Stimulated activated naive CD8-positive, alpha-beta T cell treated with anti-CD3 and anti-CD28 coated beads, Interleukin-15, Interleukin-2, amounts not matched to agents 100 ng/mL and 50 ng/mL, for 24 hours (primary cell): ENCODE data around the gene JAK2.
"Not testable (repeated sequence)": the region's sequence is repeated elsewhere in the genome, so short reads cannot be mapped to it uniquely, and the experiment has no call there.

Experiments used
- H3K27ac Mint-ChIP-seq: one replicate; pipeline ENCODE4 v1.8.0; 2021; ENCODE audit warnings: mild to moderate bottlenecking, mixed read lengths
- H3K27me3 Mint-ChIP-seq: one replicate; pipeline ENCODE4 v1.8.0; 2021; ENCODE audit warnings: mixed read lengths
- H3K36me3 Mint-ChIP-seq: one replicate; pipeline ENCODE4 v1.8.0; 2021; ENCODE audit warnings: low read depth, mixed read lengths
- H3K4me1 Mint-ChIP-seq: one replicate; pipeline ENCODE4 v1.8.0; 2021; ENCODE audit warnings: low read depth, mixed read lengths
- H3K4me3 Mint-ChIP-seq: one replicate; pipeline ENCODE4 v1.8.0; 2021; ENCODE audit warnings: mild to moderate bottlenecking, mixed read lengths
- H3K9me3 Mint-ChIP-seq: one replicate; pipeline ENCODE4 v1.8.0; 2021; ENCODE audit warnings: mixed read lengths

The JAK2 gene

DNA sequence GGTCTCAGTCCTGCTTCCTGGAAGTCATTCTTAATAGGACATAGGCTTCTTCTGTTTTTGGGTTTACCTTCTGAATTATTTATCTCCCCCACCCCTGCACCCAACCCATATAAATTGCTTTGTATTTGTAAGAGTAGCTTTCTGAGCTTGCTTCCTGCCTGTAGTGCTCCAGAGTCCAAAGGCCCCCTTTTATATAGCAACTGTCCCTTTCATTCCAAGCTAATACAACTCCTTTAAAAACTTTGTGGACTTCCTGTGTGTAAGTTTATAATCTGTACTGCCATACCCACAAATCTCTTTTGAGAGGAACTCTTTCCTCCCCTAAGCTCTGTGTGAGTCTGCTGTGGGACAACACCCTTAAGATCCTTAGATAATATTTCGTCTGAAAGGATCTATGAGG, 7.8 kb downstream of the JAK2 start:
- Mint-ChIP-seq H3K27ac (no peak overlapping the region), H3K27me3 (no peaks in the 10 kb centered on the region), H3K36me3 (peaks cover 57% of the 10 kb centered on the region), H3K4me3 (no peak overlapping the region), H3K4me1 (peaks cover 43% of the 10 kb centered on the region), H3K9me3 (no peaks in the 10 kb centered on the region)

DNA sequence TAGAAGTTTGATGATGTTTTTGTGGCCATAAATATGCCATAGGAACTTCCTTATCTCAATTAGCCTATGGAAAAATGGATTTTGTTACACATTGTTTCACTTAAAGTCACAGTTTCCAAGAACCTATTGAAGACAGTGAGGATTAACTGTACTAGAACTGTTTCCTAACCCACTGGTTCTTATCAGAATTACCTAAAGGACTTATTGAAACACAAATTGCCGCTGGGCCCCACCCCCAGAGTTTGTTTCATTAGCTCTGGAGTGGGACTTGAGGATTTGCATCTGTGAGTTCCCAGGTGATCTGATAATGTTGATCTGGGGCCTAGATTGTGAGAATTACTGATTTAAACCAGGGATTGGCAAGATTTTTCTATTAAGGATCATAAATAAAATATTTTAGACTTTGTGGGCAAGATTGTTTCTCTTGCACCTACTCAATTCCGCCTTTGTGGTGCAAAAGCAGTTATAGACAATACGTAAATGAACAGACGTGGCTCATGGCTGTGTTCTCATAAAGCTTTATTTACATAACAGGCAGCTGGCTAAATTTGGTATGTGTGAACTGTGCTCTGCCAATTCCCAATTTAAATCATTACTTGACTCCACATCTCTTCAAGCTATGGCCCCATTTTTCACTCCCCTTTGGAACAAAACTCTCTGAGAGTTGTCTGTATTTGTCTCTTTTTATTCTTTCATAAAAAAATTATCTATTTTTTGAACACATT, 9.3 kb downstream of the JAK2 start:
- H3K4me1 Mint-ChIP-seq, result peaks cover 53% of the 10 kb centered on the region
- H3K4me3 Mint-ChIP-seq, result no peak overlapping the region
- no peak overlapping the region for H3K27ac Mint-ChIP-seq
- peaks cover 65% of the 10 kb centered on the region for H3K36me3 Mint-ChIP-seq
- no peaks in the 10 kb centered on the region for H3K9me3 Mint-ChIP-seq
- H3K27me3 Mint-ChIP-seq, result no peaks in the 10 kb centered on the region

DNA sequence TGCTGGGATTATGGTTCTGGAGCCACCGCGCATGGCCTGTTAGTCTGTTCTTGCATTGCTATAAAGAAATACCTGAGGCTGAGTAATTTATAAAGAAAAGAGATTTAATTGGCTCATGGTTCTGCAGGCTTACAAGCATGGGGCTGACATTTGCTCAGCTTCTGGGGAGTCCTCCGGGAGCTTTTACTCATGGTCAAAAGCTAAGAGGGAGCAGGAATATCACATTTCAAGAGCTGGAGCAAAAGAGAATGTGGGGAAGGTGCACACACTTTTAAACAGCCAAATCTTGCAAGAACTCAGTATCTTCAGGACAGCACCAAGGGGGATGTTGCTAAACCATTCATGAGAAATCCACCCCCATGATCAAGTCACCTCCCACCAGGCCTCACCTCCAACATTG, 12.1 kb downstream of the JAK2 start:
- H3K27me3 Mint-ChIP-seq, result no peaks in the 10 kb centered on the region
- H3K4me1 Mint-ChIP-seq, result peaks cover 45% of the 10 kb centered on the region
- H3K9me3 Mint-ChIP-seq, result peaks cover 2% of the 10 kb centered on the region
- H3K27ac Mint-ChIP-seq, result no peak overlapping the region
- H3K36me3 Mint-ChIP-seq, result peaks cover 85% of the 10 kb centered on the region
- no peak overlapping the region for H3K4me3 Mint-ChIP-seq

DNA sequence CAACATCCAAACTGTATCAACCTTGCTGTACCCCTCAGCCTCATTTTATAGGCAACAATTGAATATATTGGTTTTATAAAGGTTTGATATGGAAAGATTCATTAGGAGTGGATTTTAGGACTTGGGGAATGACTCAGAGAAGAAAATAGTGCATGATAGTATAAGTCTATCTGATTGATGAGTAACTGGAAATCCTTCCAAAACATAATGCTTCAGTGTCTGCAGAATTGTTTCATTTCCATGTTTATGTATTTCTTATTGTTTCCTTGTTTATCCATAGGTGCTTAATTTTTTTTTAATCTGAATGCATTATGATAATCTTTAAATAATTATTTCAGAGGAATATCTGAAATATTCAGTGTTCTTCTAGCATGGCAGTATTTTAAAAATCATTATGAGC, 12.6 kb downstream of the JAK2 start:
- H3K27me3 Mint-ChIP-seq, result no peaks in the 10 kb centered on the region
- no peak overlapping the region for H3K27ac Mint-ChIP-seq
- peaks cover 3% of the 10 kb centered on the region for H3K9me3 Mint-ChIP-seq
- H3K4me1 Mint-ChIP-seq, result peaks cover 45% of the 10 kb centered on the region
- H3K4me3 Mint-ChIP-seq, result no peak overlapping the region
- peaks cover 85% of the 10 kb centered on the region for H3K36me3 Mint-ChIP-seq

DNA sequence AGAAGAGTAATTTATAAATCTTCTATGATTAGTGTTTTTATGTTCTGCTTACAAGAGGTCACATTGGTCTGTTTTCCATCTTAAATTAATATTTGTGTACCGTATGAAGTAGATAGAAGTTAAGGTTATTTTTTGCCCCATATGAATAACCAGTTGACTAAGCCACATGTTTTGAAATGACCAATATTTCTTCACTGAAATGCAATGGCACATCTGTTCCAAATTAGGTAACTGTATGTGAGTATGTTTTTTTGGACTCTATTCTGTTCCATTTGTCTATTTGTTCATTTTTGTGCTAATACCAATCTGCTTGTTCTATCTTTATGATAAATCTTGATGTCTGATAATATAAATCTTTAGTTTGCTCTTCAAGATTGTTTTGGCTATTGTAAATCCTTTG, 17.7 kb downstream of the JAK2 start:
- H3K9me3 Mint-ChIP-seq, result peaks cover 20% of the 10 kb centered on the region
- H3K27me3 Mint-ChIP-seq, result no peaks in the 10 kb centered on the region
- peaks cover 76% of the 10 kb centered on the region for H3K36me3 Mint-ChIP-seq
- no peak overlapping the region for H3K27ac Mint-ChIP-seq
- no peak overlapping the region for H3K4me3 Mint-ChIP-seq
- peaks cover 24% of the 10 kb centered on the region for H3K4me1 Mint-ChIP-seq

DNA sequence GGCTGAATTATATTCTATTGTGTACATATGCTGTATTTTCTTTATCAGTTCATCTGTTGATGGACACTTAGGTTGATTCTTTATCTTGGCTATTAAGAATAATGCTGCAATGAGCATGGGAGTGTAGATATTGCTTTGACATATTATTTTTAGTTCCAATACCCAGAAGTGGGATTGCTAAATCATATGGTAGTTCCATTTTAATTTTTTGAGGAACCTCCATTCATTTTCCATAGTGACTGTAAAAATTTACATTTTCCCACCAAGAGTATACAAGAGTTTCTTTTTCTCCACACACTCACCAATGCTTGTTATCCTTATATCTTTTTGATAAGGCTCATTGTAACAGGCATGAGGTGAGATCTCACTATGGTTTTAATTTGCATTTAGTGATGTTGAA, 19.4 kb downstream of the JAK2 start:
- H3K27ac Mint-ChIP-seq, result no peak overlapping the region

DNA sequence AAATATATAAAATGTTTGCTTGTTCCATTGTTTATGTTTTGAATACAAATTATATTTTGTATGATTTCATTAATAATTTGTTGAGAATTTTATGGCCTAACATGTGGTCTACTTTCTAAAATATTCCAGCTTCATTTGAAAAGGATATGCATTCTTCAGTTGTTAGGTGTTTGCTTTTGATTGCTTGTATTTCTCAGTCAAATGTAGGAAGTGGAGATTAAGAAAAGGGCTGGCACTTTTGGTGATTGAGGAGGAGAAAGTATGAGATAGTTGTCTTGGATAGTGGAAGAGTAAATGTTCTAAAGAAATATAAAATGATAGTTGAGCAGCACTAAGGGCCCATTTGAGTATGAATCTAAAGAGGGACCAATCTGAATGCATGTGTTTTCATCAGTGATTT, 23.1 kb downstream of the JAK2 start:
- no peaks in the 10 kb centered on the region for H3K27me3 Mint-ChIP-seq
- peaks cover 19% of the 10 kb centered on the region for H3K4me1 Mint-ChIP-seq
- H3K27ac Mint-ChIP-seq, result no peak overlapping the region
- H3K4me3 Mint-ChIP-seq, result no peak overlapping the region
- H3K36me3 Mint-ChIP-seq, result peaks cover 69% of the 10 kb centered on the region
- H3K9me3 Mint-ChIP-seq, result peaks cover 14% of the 10 kb centered on the region

More for the DNA sequence above, 19.4 kb downstream of the JAK2 start:
- peaks cover 18% of the 10 kb centered on the region for H3K4me1 Mint-ChIP-seq
- peaks cover 74% of the 10 kb centered on the region for H3K36me3 Mint-ChIP-seq
- H3K9me3 Mint-ChIP-seq, result peaks cover 20% of the 10 kb centered on the region
- H3K4me3 Mint-ChIP-seq, result no peak overlapping the region
- H3K27me3 Mint-ChIP-seq, result no peaks in the 10 kb centered on the region

DNA sequence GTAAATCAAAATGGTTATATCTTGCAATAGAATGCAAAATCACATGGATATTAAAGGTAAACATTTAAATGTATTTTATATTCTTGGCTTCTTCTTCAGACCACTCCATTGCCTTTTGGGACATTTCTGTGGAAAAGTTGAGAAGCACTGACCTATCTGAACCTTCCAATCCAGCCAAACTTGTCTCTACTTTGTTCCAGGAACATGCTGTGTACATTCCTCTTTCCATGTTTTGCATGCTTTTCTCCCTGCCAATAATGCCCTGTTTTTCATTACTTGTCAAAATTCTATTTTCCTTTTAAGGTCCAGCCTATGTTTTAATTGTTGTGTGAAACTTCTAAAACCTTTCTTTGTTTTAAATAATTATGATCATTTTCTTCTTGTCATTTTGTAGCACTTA, 28.3 kb downstream of the JAK2 start:
- peaks cover 79% of the 10 kb centered on the region for H3K36me3 Mint-ChIP-seq
- no peaks in the 10 kb centered on the region for H3K27me3 Mint-ChIP-seq
- H3K4me1 Mint-ChIP-seq, result peaks cover 6% of the 10 kb centered on the region
- H3K4me3 Mint-ChIP-seq, result no peak overlapping the region
- H3K9me3 Mint-ChIP-seq, result peaks cover 12% of the 10 kb centered on the region
- no peak overlapping the region for H3K27ac Mint-ChIP-seq

DNA sequence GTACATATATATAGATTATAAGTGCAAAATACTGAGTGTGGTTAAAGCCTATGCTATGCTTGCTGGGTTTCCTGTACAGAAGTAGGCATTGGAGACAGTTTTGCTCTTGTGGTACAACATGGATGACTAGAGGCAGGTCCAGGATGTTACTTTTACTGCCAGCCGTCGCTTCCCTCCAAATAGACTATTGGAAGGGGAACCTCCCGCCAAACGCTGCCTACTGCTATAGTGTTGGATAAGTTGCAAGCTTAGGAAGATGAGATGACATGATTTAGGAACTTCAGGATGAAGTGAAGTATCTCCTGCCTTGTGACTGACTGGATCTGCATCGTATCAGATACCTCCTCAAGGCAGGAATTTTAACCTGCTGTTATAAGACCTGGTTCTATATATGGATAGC, 30.9 kb downstream of the JAK2 start:
- H3K27me3 Mint-ChIP-seq, result no peaks in the 10 kb centered on the region
- no peak overlapping the region for H3K4me3 Mint-ChIP-seq
- H3K36me3 Mint-ChIP-seq, result peaks cover 76% of the 10 kb centered on the region
- peaks cover 4% of the 10 kb centered on the region for H3K4me1 Mint-ChIP-seq
- H3K27ac Mint-ChIP-seq, result no peak overlapping the region
- peaks cover 24% of the 10 kb centered on the region for H3K9me3 Mint-ChIP-seq

DNA sequence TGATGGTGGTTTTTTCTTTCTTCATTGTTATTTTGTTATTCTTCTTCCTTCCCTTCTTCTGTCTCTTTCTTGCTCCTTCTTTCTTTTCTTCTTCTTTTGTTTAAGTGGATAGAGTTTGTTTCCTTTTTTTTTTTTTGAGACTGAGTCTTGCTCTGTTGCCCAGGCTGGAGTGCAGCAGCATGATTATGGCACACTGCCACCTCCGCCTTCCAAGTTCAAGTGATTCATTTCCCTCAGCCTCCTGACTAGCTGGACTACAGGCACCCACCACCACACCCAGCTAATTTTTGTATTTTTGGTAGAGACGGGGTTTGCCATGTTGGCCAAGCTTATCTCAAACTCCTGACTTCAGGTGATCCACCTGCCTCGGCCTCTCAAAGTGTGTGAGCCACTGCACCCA, 40.3 kb downstream of the JAK2 start:
- peak overlapping the region; percentile 3 for H3K27ac Mint-ChIP-seq
- H3K4me1 Mint-ChIP-seq, result peaks cover 5% of the 10 kb centered on the region
- H3K27me3 Mint-ChIP-seq, result no peaks in the 10 kb centered on the region
- peaks cover 78% of the 10 kb centered on the region for H3K36me3 Mint-ChIP-seq
- H3K4me3 Mint-ChIP-seq, result no peak overlapping the region
- H3K9me3 Mint-ChIP-seq, result no peaks in the 10 kb centered on the region

DNA sequence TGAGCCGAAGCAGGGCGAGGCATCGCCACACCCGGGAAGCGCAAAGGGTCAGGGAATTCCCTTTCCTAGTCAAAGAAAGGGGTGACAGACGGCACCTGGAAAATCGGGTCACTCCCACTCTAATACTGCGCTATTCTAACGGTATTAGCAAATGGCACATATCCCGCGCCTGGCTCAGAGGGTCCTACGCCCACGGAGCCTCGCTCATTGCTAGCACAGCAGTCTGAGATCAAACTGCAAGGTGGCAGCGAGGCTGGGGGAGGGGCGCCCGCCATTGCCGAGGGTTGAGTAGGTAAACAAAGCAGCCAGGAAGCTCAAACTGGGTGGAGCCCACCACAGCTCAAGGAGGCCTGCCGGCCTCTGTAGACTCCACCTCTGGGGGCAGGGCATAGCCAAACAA, 46.9 kb downstream of the JAK2 start:
- H3K4me3 Mint-ChIP-seq, H3K9me3 Mint-ChIP-seq, H3K4me1 Mint-ChIP-seq, H3K27ac Mint-ChIP-seq, H3K27me3 Mint-ChIP-seq: not testable (repeated sequence)
- peaks cover 71% of the 10 kb centered on the region for H3K36me3 Mint-ChIP-seq

DNA sequence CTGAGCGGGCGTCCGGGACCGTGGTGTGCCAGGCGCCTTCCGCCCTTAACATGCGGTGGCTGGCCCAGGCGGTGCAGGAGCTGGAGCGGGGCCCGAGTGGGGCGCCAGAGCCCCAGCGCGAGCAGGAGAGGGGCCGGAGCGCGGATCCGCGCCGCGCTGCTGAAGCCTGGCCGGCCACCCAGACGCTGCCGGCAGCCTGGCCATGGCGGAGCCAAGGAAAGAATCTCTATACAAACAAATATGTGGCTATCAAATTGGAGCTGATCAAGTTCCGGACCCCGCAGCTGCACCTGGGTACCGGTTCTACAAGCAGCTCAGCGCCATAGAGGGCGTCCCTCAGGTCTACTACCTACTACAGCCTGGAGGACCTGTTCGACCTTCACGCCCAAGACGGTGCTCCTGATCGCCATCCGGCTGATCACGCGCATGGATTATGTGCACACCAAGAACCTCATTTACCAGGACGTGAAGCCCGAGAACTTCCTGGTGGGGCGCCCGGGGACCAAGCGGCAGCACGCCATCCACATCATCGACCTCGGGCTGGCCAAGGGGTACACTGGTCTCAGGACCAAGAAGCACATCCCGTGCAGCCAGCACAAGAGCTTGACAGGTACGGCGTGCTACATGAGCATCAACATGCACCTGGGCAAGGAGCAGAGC, 55.8 kb downstream of the JAK2 start:
- H3K4me3 Mint-ChIP-seq, result no peak overlapping the region
- peaks cover 60% of the 10 kb centered on the region for H3K36me3 Mint-ChIP-seq
- H3K27me3 Mint-ChIP-seq, result no peaks in the 10 kb centered on the region
- H3K4me1 Mint-ChIP-seq, result no peaks in the 10 kb centered on the region
- H3K27ac Mint-ChIP-seq, result no peak overlapping the region
- no peaks in the 10 kb centered on the region for H3K9me3 Mint-ChIP-seq

DNA sequence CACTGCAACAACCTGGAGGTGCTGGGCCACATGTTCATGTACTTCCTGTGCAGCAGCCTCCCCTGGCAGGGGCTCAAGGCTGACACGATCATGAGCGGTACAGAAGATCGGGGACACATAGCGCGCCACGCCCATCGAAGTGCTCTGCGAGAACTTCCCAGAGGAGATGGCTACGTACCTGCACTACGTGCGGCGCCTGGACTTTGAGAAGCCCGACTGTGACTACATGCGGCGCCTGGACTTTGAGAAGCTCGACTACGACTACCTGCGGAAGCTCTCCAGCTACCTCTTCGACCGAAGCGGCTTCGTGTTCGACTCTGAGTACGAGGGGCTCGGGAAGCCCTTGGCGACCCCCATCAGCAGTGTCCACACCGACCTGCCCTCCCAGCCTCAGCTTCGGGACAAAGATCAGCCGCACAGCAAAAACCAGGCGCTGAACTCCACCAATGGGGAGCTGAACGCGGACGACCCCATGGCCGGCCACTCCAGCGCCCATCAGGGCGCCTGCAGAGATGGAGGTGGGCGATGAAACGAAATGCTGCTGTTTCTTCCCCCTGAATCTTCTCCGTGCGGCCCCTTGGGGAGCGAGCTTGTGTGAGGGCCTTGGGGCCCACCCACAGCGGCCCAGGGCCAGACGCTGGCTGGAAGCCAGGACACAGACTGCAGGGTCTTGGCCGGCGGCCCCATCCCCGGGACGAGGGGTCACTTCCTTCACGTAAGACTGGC, 56.5 kb downstream of the JAK2 start:
- Mint-ChIP-seq H3K4me1 (no peaks in the 10 kb centered on the region), H3K27ac (no peak overlapping the region), H3K4me3 (no peak overlapping the region), H3K27me3 (no peaks in the 10 kb centered on the region), H3K36me3 (peaks cover 65% of the 10 kb centered on the region), H3K9me3 (no peaks in the 10 kb centered on the region)

DNA sequence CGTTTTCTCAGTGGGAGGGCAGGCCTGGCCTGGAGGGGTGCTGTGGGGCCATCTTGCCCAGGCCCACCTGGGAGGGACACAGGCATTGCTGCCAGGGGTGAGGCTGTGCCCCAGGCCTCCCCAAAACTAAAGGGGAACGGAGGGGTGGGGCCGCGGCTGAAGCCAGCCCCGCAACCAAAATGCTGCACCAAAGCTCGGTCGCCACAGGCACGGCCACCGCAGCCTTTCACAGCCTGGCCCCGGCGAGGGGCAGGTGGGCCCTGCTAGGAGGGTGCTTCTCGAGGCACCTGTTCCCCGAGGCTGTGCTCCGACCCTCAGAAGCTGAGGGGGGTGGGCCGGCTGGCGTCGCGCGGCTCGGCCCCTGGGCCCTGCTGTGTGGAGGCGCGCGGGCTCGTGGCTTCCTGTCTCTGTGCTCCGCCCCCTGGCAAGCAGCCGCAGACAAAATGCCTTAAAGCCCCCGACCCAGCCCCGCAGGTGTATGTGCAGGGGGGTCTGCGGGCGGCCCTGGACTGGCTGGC, 57.6 kb downstream of the JAK2 start:
- no peak overlapping the region for H3K4me3 Mint-ChIP-seq
- H3K27ac Mint-ChIP-seq, result no peak overlapping the region

DNA sequence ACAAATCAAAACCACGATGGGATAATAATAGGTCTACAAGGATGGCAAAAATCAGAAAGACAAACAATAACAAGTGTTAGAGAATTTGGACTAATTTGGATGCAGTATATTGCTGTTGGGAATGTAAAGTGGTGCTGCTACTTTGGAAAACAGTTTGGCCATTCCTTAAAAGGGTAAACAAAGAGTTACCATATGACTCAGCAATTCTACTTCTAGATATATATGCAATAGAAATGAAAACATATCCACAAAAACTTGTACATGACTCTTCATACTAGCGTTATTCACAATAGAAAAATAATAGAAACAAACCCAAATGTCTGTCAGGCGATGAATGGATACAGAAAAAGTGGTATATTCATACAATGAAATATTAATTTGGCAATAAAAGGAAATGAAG, 58.3 kb downstream of the JAK2 start:
- Mint-ChIP-seq H3K27ac (no peak overlapping the region), H3K4me1 (no peaks in the 10 kb centered on the region), H3K36me3 (peaks cover 73% of the 10 kb centered on the region), H3K27me3 (no peaks in the 10 kb centered on the region), H3K4me3 (no peak overlapping the region), H3K9me3 (no peaks in the 10 kb centered on the region)

More for the DNA sequence above, 57.6 kb downstream of the JAK2 start:
- Mint-ChIP-seq H3K27me3 (no peaks in the 10 kb centered on the region), H3K4me1 (no peaks in the 10 kb centered on the region), H3K9me3 (no peaks in the 10 kb centered on the region), H3K36me3 (peaks cover 71% of the 10 kb centered on the region)
